H1 (cell line): ENCODE results near the gene DUSP2. TPM values are rescaled to one million over a fixed set of nuclear protein-coding genes. Genes with fewer than 3 reads are reported as not detected.

ENCODE experiments used
- CTCF ChIA-PET: fragments of 300-600 bp; sonication (Branson Sonifier 250); formaldehyde crosslinking; loops from one replicate; lab custom pipeline; 2021; ENCODE audit not compliant: partially characterized antibody; lab: Charles Lee
- POLR2A ChIA-PET: fragments of 300-600 bp; sonication (Branson Sonifier 250); formaldehyde crosslinking; loops from one replicate; lab custom pipeline; 2021; ENCODE audit warnings: inconsistent platforms; ENCODE audit not compliant: partially characterized antibody; lab: Charles Lee
- DNase-seq, 2 experiments: peaks; one replicate each; pipeline versions ENCODE4 v3.0.0 to v3.0.0-alpha.2; 2010 to 2022; ENCODE audit warnings: low spot score in 2 of 2, low read depth in 1 of 2, mixed read lengths in 1 of 2
- FAIRE-seq: peaks from 2 replicates; lab custom pipeline; 2011; peaks lifted over from hg19 to GRCh38; lab: Jason Lieb, UNC
- H2AFZ ChIP-seq: 2 replicates; pipeline ENCODE4 v1.8.1; 2012; ENCODE audit warnings: low read length, inconsistent platforms
- H2AK5ac ChIP-seq: 2 replicates; pipeline ENCODE4 v1.6.1; 2013; ENCODE audit warnings: low read depth, low read length
- H2BK120ac ChIP-seq: replicated peaks from 2 replicates; pipeline ENCODE3; 2013; ENCODE audit warnings: low read depth, low read length, inconsistent platforms
- H2BK12ac ChIP-seq: 2 replicates; pipeline ENCODE4 v1.6.1; 2013; ENCODE audit warnings: low read depth, low read length
- H2BK15ac ChIP-seq: 2 replicates; pipeline ENCODE4 v1.6.1; 2013; ENCODE audit warnings: low read length
- H2BK20ac ChIP-seq: 2 replicates; pipeline ENCODE4 v1.6.1; 2013; ENCODE audit warnings: low read length
- H2BK5ac ChIP-seq: 2 replicates; pipeline ENCODE4 v1.6.1; 2013; ENCODE audit warnings: low read depth, low read length
- H3K14ac ChIP-seq: 2 replicates; pipeline ENCODE4 v1.6.1; 2013; ENCODE audit warnings: inconsistent platforms; ENCODE audit not compliant: insufficient read length
- H3K18ac ChIP-seq: 2 replicates; pipeline ENCODE4 v1.6.1; 2013; ENCODE audit warnings: low read length; ENCODE audit errors: extremely low read depth
- H3K23ac ChIP-seq: 2 replicates; pipeline ENCODE4 v1.6.1; 2013; ENCODE audit warnings: inconsistent platforms; ENCODE audit not compliant: insufficient read length
- H3K23me2 ChIP-seq: 2 replicates; pipeline ENCODE4 v1.6.1; 2013; ENCODE audit warnings: low read depth, low read length
- H3K27ac ChIP-seq: 2 replicates; pipeline ENCODE4 v1.6.1; 2011; ENCODE audit warnings: low read depth, low read length, inconsistent platforms
- H3K27me3 ChIP-seq, 4 experiments: replicated peaks in 1 of 4; 1 replicate in 1 of 4; 2 replicates in 3 of 4; pipeline versions ENCODE4 v1.6.1 to v1.8.1; 2011 to 2013; ENCODE audit warnings: low read length in 3 of 4, mild to moderate bottlenecking in 3 of 4, inconsistent platforms in 2 of 4, mixed read lengths in 2 of 4, moderate library complexity in 1 of 4; ENCODE audit not compliant: control insufficient read depth in 3 of 4, insufficient read depth in 3 of 4; ENCODE audit errors: extremely low read depth in 1 of 4
- H3K36me3 ChIP-seq, 4 experiments: 2 replicates each; pipeline versions ENCODE4 v1.6.1 to v1.8.1; 2011 to 2013; ENCODE audit warnings: mild to moderate bottlenecking in 4 of 4, low read length in 3 of 4, moderate library complexity in 2 of 4, control low read depth in 1 of 4, inconsistent platforms in 1 of 4; ENCODE audit not compliant: insufficient read depth in 4 of 4, control insufficient read depth in 2 of 4
- H3K4ac ChIP-seq: replicated peaks from 2 replicates; pipeline ENCODE3; 2013; ENCODE audit warnings: low read length, low read depth, mixed read lengths, inconsistent platforms; ENCODE audit not compliant: insufficient read length
- H3K4me1 ChIP-seq, 4 experiments: replicated peaks in 1 of 4; 1 replicate in 1 of 4; 2 replicates in 3 of 4; pipeline versions ENCODE4 v1.6.1 to v1.8.1; 2011 to 2013; ENCODE audit warnings: low read length in 3 of 4, inconsistent platforms in 2 of 4, mixed read lengths in 1 of 4; ENCODE audit not compliant: insufficient read depth in 4 of 4, control insufficient read depth in 3 of 4
- H3K4me2 ChIP-seq, 2 experiments: 2 replicates each; pipeline versions ENCODE4 v1.6.1 to v1.8.1; 2011 to 2013; ENCODE audit warnings: low read depth in 2 of 2, low read length in 2 of 2, control low read depth in 1 of 2, inconsistent platforms in 1 of 2, mild to moderate bottlenecking in 1 of 2; ENCODE audit not compliant: insufficient read depth in 1 of 2
- H3K4me3 ChIP-seq, 4 experiments: fragments of 200-600, 300-600 bp in 1 of 4; sonication (generic), shearing (Covaris generic), sonication (Bioruptor Twin) in 1 of 4; 2 replicates each; pipeline versions ENCODE4 v1.5.1 to v1.8.1; 2011 to 2016; ENCODE audit warnings: low read length in 4 of 4, low read depth in 3 of 4, control low read depth in 2 of 4, inconsistent platforms in 2 of 4, mild to moderate bottlenecking in 2 of 4, mixed read lengths in 1 of 4, moderate library complexity in 1 of 4; ENCODE audit not compliant: insufficient read depth in 2 of 4; ENCODE audit errors: extremely low read depth in 1 of 4
- H3K56ac ChIP-seq: replicated peaks from 2 replicates; pipeline ENCODE3; 2013; ENCODE audit warnings: low read depth, mild to moderate bottlenecking, mixed read lengths, low read length, inconsistent platforms; ENCODE audit not compliant: insufficient read length
- H3K79me1 ChIP-seq: 2 replicates; pipeline ENCODE4 v1.6.1; 2013; ENCODE audit warnings: low read depth, low read length, control low read depth
- H3K79me2 ChIP-seq, 2 experiments: 2 replicates each; pipeline versions ENCODE4 v1.6.1 to v1.8.1; 2012 to 2013; ENCODE audit warnings: low read length in 2 of 2, mild to moderate bottlenecking in 2 of 2, inconsistent platforms in 1 of 2; ENCODE audit not compliant: insufficient read depth in 2 of 2, control insufficient read depth in 1 of 2
- H3K9ac ChIP-seq, 4 experiments: replicated peaks in 1 of 4; 1 replicate in 1 of 4; 2 replicates in 3 of 4; pipeline versions ENCODE4 v1.6.1 to v1.8.1; 2011 to 2013; ENCODE audit warnings: low read depth in 3 of 4, low read length in 3 of 4, control low read depth in 2 of 4, mild to moderate bottlenecking in 2 of 4, moderate library complexity in 2 of 4, inconsistent platforms in 1 of 4; ENCODE audit errors: extremely low read depth in 1 of 4
- H3K9me3 ChIP-seq, 2 experiments: 2 replicates each; pipeline versions ENCODE4 v1.6.1 to v1.8.1; 2012 to 2013; ENCODE audit warnings: mild to moderate bottlenecking in 2 of 2, moderate library complexity in 2 of 2, control low read depth in 1 of 2, inconsistent platforms in 1 of 2, low read depth in 1 of 2, low read length in 1 of 2, mixed read lengths in 1 of 2; ENCODE audit not compliant: insufficient read depth in 2 of 2
- H4K20me1 ChIP-seq, 2 experiments: replicated peaks in 1 of 2; 2 replicates each; pipeline versions ENCODE3 to v1.8.1; 2011 to 2013; ENCODE audit warnings: inconsistent platforms in 2 of 2, low read length in 2 of 2, mild to moderate bottlenecking in 1 of 2; ENCODE audit not compliant: insufficient read depth in 2 of 2, control insufficient read depth in 1 of 2
- H4K5ac ChIP-seq: 2 replicates; pipeline ENCODE4 v1.6.1; 2013; ENCODE audit warnings: low read length, low read depth, mixed read lengths, inconsistent platforms; ENCODE audit not compliant: insufficient read length
- H4K8ac ChIP-seq: 2 replicates; pipeline ENCODE4 v1.8.0; 2013; ENCODE audit warnings: mild to moderate bottlenecking, moderate library complexity, low read length, inconsistent platforms; ENCODE audit not compliant: insufficient read depth; ENCODE audit errors: extremely low read depth
- H4K91ac ChIP-seq: replicated peaks from 2 replicates; pipeline ENCODE3; 2013; ENCODE audit warnings: low read length, mixed read lengths, inconsistent platforms; ENCODE audit not compliant: insufficient read length
- CHD2 ChIP-seq: IDR thresholded peaks from 2 replicates; pipeline ENCODE4 v1.6.1; 2012; ENCODE audit warnings: low read length, improper control_type of control experiment
- CREB1 ChIP-seq: IDR thresholded peaks from 2 replicates; pipeline ENCODE4 v1.6.1; 2012; ENCODE audit warnings: inconsistent platforms
- E2F6 ChIP-seq: IDR thresholded peaks from 2 replicates; pipeline ENCODE4 v1.6.1; 2012; ENCODE audit warnings: inconsistent platforms
- EGR1 ChIP-seq: IDR thresholded peaks from 2 replicates; pipeline ENCODE4 v1.6.1; 2011; ENCODE audit warnings: low read depth, low read length, borderline replicate concordance
- EP300 ChIP-seq, 2 experiments: IDR thresholded peaks; 1 replicate in 1 of 2; 2 replicates in 1 of 2; pipeline ENCODE4 v1.6.1; 2011 to 2012; ENCODE audit warnings: low read depth in 2 of 2, low read length in 2 of 2, mild to moderate bottlenecking in 2 of 2, borderline replicate concordance in 1 of 2, inconsistent platforms in 1 of 2, moderate library complexity in 1 of 2
- KDM1A ChIP-seq: fragments of 200-600, 300-600 bp; sonication (generic); IDR thresholded peaks from 2 replicates; pipeline ENCODE4 v1.7.1; 2016; ENCODE audit warnings: mild to moderate bottlenecking, low read length, borderline replicate concordance
- KDM5A ChIP-seq: fragments of 200-600 bp; IDR thresholded peaks from 2 replicates; pipeline ENCODE4 v1.7.1; 2012; ENCODE audit warnings: mild to moderate bottlenecking, low read length, inconsistent platforms, mixed read lengths
- RAD21 ChIP-seq, 2 experiments: IDR thresholded peaks in 1 of 2; conservative IDR thresholded peaks in 1 of 2; 2 replicates each; pipeline ENCODE4 v1.6.1; 2011; ENCODE audit warnings: low read depth in 2 of 2, low read length in 2 of 2, improper control_type of control experiment in 1 of 2, inconsistent platforms in 1 of 2, mild to moderate bottlenecking in 1 of 2, moderate library complexity in 1 of 2
- SAP30 ChIP-seq: fragments of 300-600 bp; sonication (generic); IDR thresholded peaks from 2 replicates; pipeline ENCODE4 v1.7.1; 2012; ENCODE audit warnings: low read length, moderate library complexity, mild to moderate bottlenecking, inconsistent platforms; ENCODE audit not compliant: insufficient read depth, insufficient replicate concordance
- SIN3A ChIP-seq, 2 experiments: IDR thresholded peaks in 1 of 2; conservative IDR thresholded peaks in 1 of 2; 2 replicates each; pipeline ENCODE4 v1.6.1; 2011 to 2012; ENCODE audit warnings: low read length in 2 of 2, improper control_type of control experiment in 1 of 2, low read depth in 1 of 2, mild to moderate bottlenecking in 1 of 2
- SRF ChIP-seq: IDR thresholded peaks from 2 replicates; pipeline ENCODE4 v1.6.1; 2011; ENCODE audit warnings: mild to moderate bottlenecking, low read depth, low read length, moderate library complexity
- TBP ChIP-seq: IDR thresholded peaks from 2 replicates; pipeline ENCODE4 v1.6.1; 2011; ENCODE audit warnings: low read depth, low read length, improper control_type of control experiment
- WGBS, 2 experiments: shearing (Covaris generic) in 1 of 2; methylation state at CpG; one replicate each; pipeline versions ENCODE4 v1.1.6 to v1.1.7; 2013 to 2015; ENCODE audit warnings: low lambda C conversion rate in 2 of 2, mixed read lengths in 2 of 2, inconsistent platforms in 1 of 2, low coverage in 1 of 2, missing lambda C conversion rate in 1 of 2; ENCODE audit not compliant: insufficient replicate concordance in 2 of 2, insufficient coverage in 1 of 2, insufficient read length in 1 of 2; ENCODE audit errors: extremely low coverage in 1 of 2, missing lambda C conversion rate in 1 of 2; 5-methylcytosine and 5-hydroxymethylcytosine counted together
- polyA plus RNA-seq, 7 experiments: library from polyadenylated mRNA; depleted of rRNA in 3 of 7; stranded (reverse) in 5 of 7; unstranded in 2 of 7; fragments of >200 nt in 5 of 7; fragments of 200-250 nt in 2 of 7; gene quantifications; 1 replicate in 5 of 7; 2 replicates in 1 of 7; 4 replicates in 1 of 7; pipeline versions ENCODE4 v1.2.1 to v1.2.3, GENCODE V29; 2011 to 2013; ENCODE audit warnings: missing spikeins in 2 of 7, mixed read lengths in 2 of 7
- total RNA-seq: library from RNA; stranded (reverse); fragmentation: NEBNext Ultra II Directional; extraction: Animal tissue kit (Norgen Biotek cat#: 25700); gene quantifications from 2 replicates; pipeline ENCODE4 v1.2.1, GENCODE V29; 2021

Gene DUSP2
- total and polyA plus RNA-seq, 2 of the 8 experiments (the other 6 are each of a cell fraction or from before 2014, with no cell fraction given), result 10.1 to 10.4 TPM

- FAIRE-seq (no peak), DNase-seq (no peak)
- Histone ChIP-seq H4K91ac (peak overlapping the region; percentile 49), H3K79me1 (no peaks in the 10 kb centered on the region), H3K14ac (no peak overlapping the region), H3K4me2 (peak overlapping the region in 1 of 2 experiments; percentile 38; a peak in 1 of 4 replicates), H3K79me2 (no peaks in the 10 kb centered on the region), H3K27ac (no peak overlapping the region), H3K23me2 (peaks cover 2% of the 10 kb centered on the region; the same call in 1 of the 2 replicates), H3K9ac (no peak overlapping the region), H3K18ac (peak overlapping the region; percentile 38), H2BK20ac (peak overlapping the region; percentile 80; the same call in 1 of the 2 replicates), H2AFZ (no peak overlapping the region), H3K4me1 (peaks cover 0 to 27% (median 17%) of the 10 kb centered on the region in 4 experiments; a peak in 6 of 7 replicates), H4K5ac (no peak overlapping the region), H3K23ac (no peak overlapping the region), H3K56ac (no peak overlapping the region), H2BK12ac (peak overlapping the region; percentile 81; the same call in 1 of the 2 replicates), H2AK5ac (no peak overlapping the region; the same call in 1 of the 2 replicates), H3K27me3 (no peaks in the 10 kb centered on the region), H4K20me1 (no peaks in the 10 kb centered on the region), H3K4ac (no peak overlapping the region), H2BK5ac (peak overlapping the region; percentile 67; the same call in 1 of the 2 replicates), H3K9me3 (peaks cover 4 to 11% of the 10 kb centered on the region in 2 experiments), H4K8ac (no peak overlapping the region; the same call in 1 of the 2 replicates), H3K4me3 (no peak overlapping the region), H3K36me3 (no peaks in the 10 kb centered on the region), H2BK15ac (peak overlapping the region; percentile 81; the same call in 1 of the 2 replicates), H2BK120ac (no peak overlapping the region)
- 72% methylated on average over 3 of the region's 3 CpGs; no CpG with 5 or more reads in 1 of the 2 experiments for WGBS, 2 experiments
- ChIA-PET CTCF (interaction anchor here (1.0 to 2.5 kb wide), 8 partner anchors 10 to 115 kb away, joined by 3 to 25 read pairs (median 6); partner anchors contain the start of genes ADRA2B, ASTL and DUSP2), POLR2A (interaction anchor here (2.3 kb wide), 1 partner anchor 9 kb away, joined by 6 read pairs; the partner anchor contains the start of gene ADRA2B)
- TF ChIP-seq SIN3A (conservative IDR thresholded peaks at IDR 0.05 in 1 of 2, IDR thresholded peaks at IDR 0.05 in 1 of 2; ENCODE audit: low read depth in 1 of 2, low read length in 2 of 2) (no peak), KDM1A (no peak), TBP (no peak), E2F6 (no peak), CREB1 (no peak), SAP30 (no peak), KDM5A (no peak), CHD2 (no peak), EP300 (IDR thresholded peaks at IDR 0.05; ENCODE audit: borderline replicate concordance in 1 of 2, low read depth in 2 of 2, low read length in 2 of 2) (no peak), RAD21 (IDR thresholded peaks at IDR 0.05 in 1 of 2, conservative IDR thresholded peaks at IDR 0.05 in 1 of 2; ENCODE audit: low read depth in 2 of 2, low read length in 2 of 2) (no peak), SRF (no peak), EGR1 (no peak)
Observed at GRCh38 chr2:96107708-96108065, 37.6 kb downstream of the DUSP2 start.
